Heart right ventricle (tissue), 16 donors: Measurements from ENCODE around the gene COL12A1. TPM values are rescaled to one million over a fixed set of nuclear protein-coding genes. Genes with fewer than 3 reads are reported as not detected.

ENCODE experiments used
- ATAC-seq, 8 donors: fragments of 200-7000 bp; cut with Tn5 transposase; one replicate each; pipeline ENCODE4 v1.9.1; 2020; ENCODE audit warnings: mild to moderate bottlenecking in 8 of 8, moderate library complexity in 8 of 8, moderate number of reproducible peaks in 1 of 8
- DNase-seq, 2 donors: peaks; one replicate each; pipeline ENCODE4 v3.0.0-alpha.2; 2020
- H3K27ac ChIP-seq, 10 donors: fragments of 200-600 bp; sonication (generic) in 2 of 10; one replicate each; pipeline versions ENCODE4 v1.5.0 to v1.8.0; 2020 to 2022; ENCODE audit warnings: mild to moderate bottlenecking in 3 of 10
- H3K27me3 ChIP-seq, 7 donors: fragments of 200-600 bp; one replicate each; pipeline ENCODE4 v1.8.0; 2021 to 2022; ENCODE audit warnings: mild to moderate bottlenecking in 2 of 7
- H3K36me3 ChIP-seq, 9 donors: fragments of 200-600 bp; sonication (generic) in 1 of 9; one replicate each; pipeline versions ENCODE4 v1.5.0 to v1.8.0; 2020 to 2022; ENCODE audit warnings: mild to moderate bottlenecking in 2 of 9
- H3K4me1 ChIP-seq, 9 donors: fragments of 200-600 bp; sonication (generic) in 1 of 9; one replicate each; pipeline versions ENCODE4 v1.5.0 to v1.8.0; 2020 to 2022; ENCODE audit warnings: mild to moderate bottlenecking in 4 of 9
- H3K4me3 ChIP-seq, 10 donors: fragments of 200-600 bp; sonication (generic) in 2 of 10; one replicate each; pipeline versions ENCODE4 v1.5.0 to v1.8.0; 2020 to 2022; ENCODE audit warnings: mild to moderate bottlenecking in 7 of 10, moderate library complexity in 2 of 10
- H3K9me3 ChIP-seq, 11 donors: fragments of 200-600 bp in 10 of 11; sonication (generic) in 2 of 11; one replicate each; pipeline versions ENCODE4 v1.5.0 to v1.8.0; 2013 to 2022; ENCODE audit warnings: mild to moderate bottlenecking in 2 of 11, control low read depth in 1 of 11, moderate library complexity in 1 of 11
- CTCF ChIP-seq, 9 donors: fragments of 200-600 bp; sonication (generic) in 2 of 9; IDR thresholded peaks; one replicate each; pipeline versions ENCODE4 v1.5.0 to v1.8.0; 2021 to 2022; ENCODE audit warnings: antibody characterized with exemption in 9 of 9, mild to moderate bottlenecking in 5 of 9, moderate library complexity in 1 of 9
- WGBS, 2 donors: extraction: QIAGEN DNeasy Blood & Tissue Kit; methylation state at CpG; one replicate each; pipeline ENCODE4 v1.1.7; 2013; ENCODE audit warnings: inconsistent platforms in 1 of 2; 5-methylcytosine and 5-hydroxymethylcytosine counted together
- intact Hi-C, 10 donors: fragments of 100-400 bp; cut with DNase I; formaldehyde crosslinking; loops; one replicate each; pipeline versions ENCODE4 v1.11.1 to v1.14.2; 2022
- polyA plus RNA-seq, 2 donors: library from polyadenylated mRNA; stranded (reverse); fragments of 200-250 nt; gene quantifications; one replicate each; pipeline ENCODE4 v1.2.3, GENCODE V29; 2013
- total RNA-seq, 10 donors: library from RNA; stranded (reverse); fragmentation: NEBNext Ultra II Directional in 3 of 10; extraction: Animal tissue kit (Norgen Biotek cat#: 25700) in 3 of 10; gene quantifications; one replicate each; pipeline versions ENCODE4 v1.2.1 to v1.2.4, GENCODE V29; 2021 to 2023
- donor health status: Arrhythmogenic right ventricular cardiomyopathy.
- donor health status: ischemic (EF 13 %, LVEDD 7.1; RV severe dilation, severe dysfunction).
- donor health status: healthy with polysubstance abuse.
- donor health status: DM: no; HTN: yes; CAD: no.
- donor health status: DM: no; HTN: no; CAD: no.
- donor health status: ischemic (EF 25% LVEDD 6.9; RV normal size, moderate dysfunction).
- donor health status: ischemic (EF 25% LVEDD 5.7; RV mildly dilated, moderate dysfunction).
- donor health status: healthy.
- donor health status: DM: yes; HTN: yes; CAD: no.
- donor health status: Ischemic cardiomyopathy.
- donor health status: ischemic (EF 35%, LVEDD 5.7; RV mildly dilated, moderate dysfunction).
- donor health status: nonischemic (EF 11% LVEDD 7.7; RV severe dilation, severe dysfunction).
- donor health status: DM: yes; HTN: yes; CAD: no.
- donor health status: PGD.
- donor health status: ischemic (EF 29% LVEDD 5.4; RV normal size, mild dysfunction).
- donor health status: nonischemic (EF 23%, LVEDD 6.1; RV moderate dilation, normal function).

COL12A1 gene
- total and polyA plus RNA-seq, 12 donors = 5.7 to 27.0 (median 16.1) TPM

DNA sequence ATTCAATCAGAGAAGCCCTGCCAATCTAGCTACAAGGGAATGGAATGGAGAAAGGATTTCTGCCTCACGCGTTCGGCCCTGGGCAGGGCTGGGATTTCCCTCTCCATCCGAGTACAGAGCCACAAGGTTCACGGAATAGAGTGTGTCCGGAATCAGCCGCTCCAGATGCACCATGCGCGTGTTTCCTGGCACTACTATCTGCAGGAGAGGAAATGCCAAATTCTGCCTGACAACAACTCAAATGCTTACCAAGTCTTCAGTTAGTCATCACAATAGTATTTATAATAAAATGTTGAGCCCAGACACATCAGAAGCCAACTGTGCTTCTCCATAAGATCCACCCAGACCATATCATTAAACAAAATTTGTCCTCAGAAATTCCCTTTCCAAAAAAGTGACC is 75.1 kb downstream of the COL12A1 start:
- Histone ChIP-seq H3K4me1 (no peaks in the 10 kb centered on the region), H3K27ac (no peak overlapping the region), H3K9me3 (no peaks in the 10 kb centered on the region), H3K4me3 (no peak overlapping the region), H3K36me3 (peaks cover 0 to 61% (median 7%) of the 10 kb centered on the region in 9 donors), H3K27me3 (no peaks in the 10 kb centered on the region)
- WGBS, 2 donors = 81 to 86% methylated on average over 9 of the region's 9 CpGs
- TF ChIP-seq CTCF (IDR thresholded peaks at IDR 0.05) = no peak
- no peak for DNase-seq
- ATAC-seq = peak in 1 of 8 donors; percentile 27
- intact Hi-C loops = no loop called here

- Histone ChIP-seq H3K27ac (no peak overlapping the region), H3K4me3 (no peak overlapping the region), H3K4me1 (no peaks in the 10 kb centered on the region), H3K9me3 (no peaks in the 10 kb centered on the region), H3K36me3 (peaks cover 0 to 66% (median 3%) of the 10 kb centered on the region in 9 donors), H3K27me3 (no peaks in the 10 kb centered on the region)
- DNase-seq = no peak
- no peak for TF ChIP-seq CTCF (IDR thresholded peaks at IDR 0.05)
- intact Hi-C loops = no loop called here
- ATAC-seq = no peak
- WGBS, 2 donors = 78 to 80% methylated on average over 3 of the region's 3 CpGs
These were observed 76.8 kb downstream of the COL12A1 start for GRCh38 chr6:75128878-75129570.

DNA sequence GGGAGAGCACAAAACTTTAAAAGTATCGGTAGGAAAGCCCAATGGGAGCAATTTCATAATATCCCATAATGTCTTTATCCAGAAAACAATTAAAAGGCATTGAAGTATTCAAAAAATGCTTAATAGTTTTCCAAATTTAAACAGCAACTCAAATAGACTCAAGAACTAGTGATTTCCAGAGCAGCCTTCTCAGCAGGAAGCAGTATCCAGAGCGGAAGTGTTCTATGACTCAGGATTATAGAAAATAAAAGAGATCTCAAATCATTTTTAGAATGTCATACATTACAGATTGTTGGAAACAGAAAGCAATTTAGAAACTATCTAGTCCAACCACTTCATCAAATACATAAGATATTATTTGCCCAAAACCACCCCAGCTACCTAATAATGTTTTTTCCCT is 79.3 kb downstream of the COL12A1 start:
- H3K27me3 ChIP-seq = no peaks in the 10 kb centered on the region
- no peaks in the 10 kb centered on the region for H3K4me1 ChIP-seq
- no peak for DNase-seq
- TF ChIP-seq CTCF (IDR thresholded peaks at IDR 0.05) = no peak
- ATAC-seq = no peak
- intact Hi-C loops = no loop called here
- H3K27ac ChIP-seq = no peak overlapping the region
- no peak overlapping the region for H3K4me3 ChIP-seq
- 79 to 80% methylated on average over 2 of the region's 2 CpGs for WGBS, 2 donors
- no peaks in the 10 kb centered on the region for H3K9me3 ChIP-seq
- peaks cover 0 to 65% (median 0%) of the 10 kb centered on the region in 9 donors for H3K36me3 ChIP-seq

- H3K9me3 ChIP-seq = no peaks in the 10 kb centered on the region
- H3K36me3 ChIP-seq = peaks cover 0 to 62% (median 0%) of the 10 kb centered on the region in 9 donors
- intact Hi-C loops = no loop called here
- H3K4me3 ChIP-seq = no peak overlapping the region
- 91% methylated on average over 2 of the region's 2 CpGs for WGBS, 2 donors
- H3K27me3 ChIP-seq = no peaks in the 10 kb centered on the region
- H3K27ac ChIP-seq = no peak overlapping the region
- DNase-seq (no peak), ATAC-seq (no peak)
- H3K4me1 ChIP-seq = no peaks in the 10 kb centered on the region
- no peak for TF ChIP-seq CTCF (IDR thresholded peaks at IDR 0.05)
These were observed 80.9 kb downstream of the COL12A1 start for GRCh38 chr6:75124983-75125382.
